ENCODE results near the gene ADAR.

ADAR gene

GRCh38 chr1:154615411-154615810, 7.4 kb upstream of the ADAR start:
- DNase-seq (ENCODE audit: low read depth): no peak

- no peak for DNase-seq (ENCODE audit: low read depth)
These were observed 6.9 kb upstream of the ADAR start for GRCh38 chr1:154614901-154615300.

GRCh38 chr1:154614247-154614646, 6.3 kb upstream of the ADAR start:
- no peak for DNase-seq (ENCODE audit: low read depth)

- no peak for DNase-seq (ENCODE audit: low read depth)
These were observed 3.3 kb upstream of the ADAR start for GRCh38 chr1:154611150-154611862.

GRCh38 chr1:154609398-154610380, 1.7 kb upstream of the ADAR start:
- peak; percentile 47 for DNase-seq (ENCODE audit: low read depth)

GRCh38 chr1:154608397-154609270, 648 bp upstream of the ADAR start:
- peak; percentile 9 for DNase-seq (ENCODE audit: low read depth)

- no peak for DNase-seq (ENCODE audit: low read depth)
These were observed 829 bp downstream of the ADAR start for GRCh38 chr1:154607106-154607608.

- no peak for DNase-seq (ENCODE audit: low read depth)
These were observed 2.5 kb downstream of the ADAR start for GRCh38 chr1:154605534-154605933.

- no peak for DNase-seq (ENCODE audit: low read depth)
These were observed 4.7 kb downstream of the ADAR start for GRCh38 chr1:154603317-154603716.

- DNase-seq (ENCODE audit: low read depth): no peak
These were observed 8.3 kb downstream of the ADAR start for GRCh38 chr1:154599658-154600057.

- no peak for DNase-seq (ENCODE audit: low read depth)
These were observed 8.9 kb downstream of the ADAR start for GRCh38 chr1:154598871-154599635.

GRCh38 chr1:154595621-154596020, 12.4 kb downstream of the ADAR start:
- DNase-seq (ENCODE audit: low read depth): no peak

- no peak for DNase-seq (ENCODE audit: low read depth)
These were observed 13.2 kb downstream of the ADAR start for GRCh38 chr1:154594811-154595210.

GRCh38 chr1:154593390-154593789, 14.6 kb downstream of the ADAR start:
- DNase-seq (ENCODE audit: low read depth): no peak

- DNase-seq (ENCODE audit: low read depth): no peak
These were observed 16.8 kb downstream of the ADAR start for GRCh38 chr1:154591206-154591605.

- DNase-seq (ENCODE audit: low read depth): no peak
These were observed 17.2 kb downstream of the ADAR start for GRCh38 chr1:154590756-154591155.

- no peak for DNase-seq (ENCODE audit: low read depth)
These were observed 18.2 kb downstream of the ADAR start for GRCh38 chr1:154589780-154590179.

GRCh38 chr1:154586641-154587040, 21.3 kb downstream of the ADAR start:
- no peak for DNase-seq (ENCODE audit: low read depth)

- no peak for DNase-seq (ENCODE audit: low read depth)
These were observed 21.8 kb downstream of the ADAR start for GRCh38 chr1:154586231-154586630.

GRCh38 chr1:154584267-154584994, 23.6 kb downstream of the ADAR start:
- DNase-seq (ENCODE audit: low read depth): no peak

Data from T follicular helper cell (primary cell).